ENCODE results near the gene MYH2.

MYH2 gene

GRCh38 chr17:10532026-10532425 lies 17.4 kb downstream of the MYH2 start:
- H3K27ac ChIP-seq: no peak overlapping the region
- TF ChIP-seq ZFX (IDR thresholded peaks at IDR 0.05; ENCODE audit: borderline replicate concordance) (no peak), CTCF (IDR thresholded peaks at IDR 0.05) (no peak)

GRCh38 chr17:10527419-10527818 lies 22.0 kb downstream of the MYH2 start:
- no peak overlapping the region for H3K27ac ChIP-seq
- no peak for TF ChIP-seq ZFX (IDR thresholded peaks at IDR 0.05; ENCODE audit: borderline replicate concordance)
- TF ChIP-seq CTCF (IDR thresholded peaks at IDR 0.05): no peak

- no peak overlapping the region for H3K27ac ChIP-seq
- no peak for TF ChIP-seq CTCF (IDR thresholded peaks at IDR 0.05)
- TF ChIP-seq ZFX (IDR thresholded peaks at IDR 0.05; ENCODE audit: borderline replicate concordance): no peak
These were observed 22.9 kb downstream of the MYH2 start for GRCh38 chr17:10526517-10526916.

GRCh38 chr17:10523064-10523463 lies 26.4 kb downstream of the MYH2 start:
- TF ChIP-seq CTCF (IDR thresholded peaks at IDR 0.05) (no peak), ZFX (IDR thresholded peaks at IDR 0.05; ENCODE audit: borderline replicate concordance) (no peak)
- no peak overlapping the region for H3K27ac ChIP-seq

- H3K27ac ChIP-seq: no peak overlapping the region
- TF ChIP-seq CTCF (IDR thresholded peaks at IDR 0.05) (no peak), ZFX (IDR thresholded peaks at IDR 0.05; ENCODE audit: borderline replicate concordance) (no peak)
These were observed 27.5 kb downstream of the MYH2 start for GRCh38 chr17:10521949-10522348.

- no peak within 1 kb of the TSS for H3K27ac ChIP-seq
- TF ChIP-seq ZFX (IDR thresholded peaks at IDR 0.05; ENCODE audit: borderline replicate concordance) (no peak), CTCF (IDR thresholded peaks at IDR 0.05) (no peak)
These were observed 31.0 kb downstream of the MYH2 start, which contains the start of gene MYH1 for GRCh38 chr17:10518271-10519037. Gene MYH1, minus strand, starts transcription at chr17:10518542. Its CDS starts 1,900 bp downstream, at chr17:10516642.

- TF ChIP-seq ZFX (IDR thresholded peaks at IDR 0.05; ENCODE audit: borderline replicate concordance) (no peak), CTCF (IDR thresholded peaks at IDR 0.05) (no peak)
- H3K27ac ChIP-seq: no peak overlapping the region
These were observed 32.8 kb downstream of the MYH2 start for GRCh38 chr17:10516638-10517037.

Measured in 22Rv1 (cell line).